C4-2B (cell line): ENCODE measurements around the gene TBL2.

Experiments used
- CTCF ChIP-seq: fragments of 450-650 bp; conservative IDR thresholded peaks from 2 replicates; pipeline ENCODE4 v1.5.1; 2017; ENCODE audit warnings: mild to moderate bottlenecking
- ZFX ChIP-seq: fragments of 450-650 bp; IDR thresholded peaks from 2 replicates; pipeline ENCODE4 v1.6.1; 2017

- TF ChIP-seq CTCF (no peak), ZFX (no peak)
These were observed 4.4 kb upstream of the TBL2 start for GRCh38 chr7:73582664-73583202.
